Non-pigmented ciliary epithelial cell (primary cell): Measurements from ENCODE around the gene NEURL1.
"Not testable (repeated sequence)": the region's sequence is repeated elsewhere in the genome, so short reads cannot be mapped to it uniquely, and the experiment has no call there.

Experiments
- DNase-seq: peaks from one replicate; pipeline ENCODE4 v3.0.0-alpha.2; 2010; ENCODE audit warnings: low read depth

The NEURL1 gene

GRCh38 chr10:103585011-103585405, 91.5 kb downstream of the NEURL1 start:
- DNase-seq = no peak

- DNase-seq = no peak
These were observed 93.6 kb downstream of the NEURL1 start for GRCh38 chr10:103587073-103587472.

GRCh38 chr10:103589074-103589630, 95.6 kb downstream of the NEURL1 start:
- DNase-seq = no peak

GRCh38 chr10:103590060-103590459, 96.6 kb downstream of the NEURL1 start:
- no peak for DNase-seq

GRCh38 chr10:103590744-103591291, 97.3 kb downstream of the NEURL1 start:
- DNase-seq = no peak

GRCh38 chr10:103592186-103593021, 98.9 kb downstream of the NEURL1 start:
- no peak for DNase-seq

- DNase-seq = no peak
These were observed 99.6 kb downstream of the NEURL1 start for GRCh38 chr10:103593022-103593570.

GRCh38 chr10:103595933-103596726, 102.6 kb downstream of the NEURL1 start:
- DNase-seq = no peak

GRCh38 chr10:103597003-103597402, 103.5 kb downstream of the NEURL1 start:
- no peak for DNase-seq

GRCh38 chr10:103598654-103599115, 105.2 kb downstream of the NEURL1 start:
- DNase-seq = no peak

GRCh38 chr10:103599211-103599610, 105.7 kb downstream of the NEURL1 start:
- DNase-seq = no peak

- no peak for DNase-seq
These were observed 106.4 kb downstream of the NEURL1 start for GRCh38 chr10:103599907-103600306.

- DNase-seq = no peak
These were observed 106.8 kb downstream of the NEURL1 start for GRCh38 chr10:103600325-103600724.

- DNase-seq = no peak
These were observed 107.6 kb downstream of the NEURL1 start for GRCh38 chr10:103600956-103601569.

GRCh38 chr10:103602028-103602851, 108.7 kb downstream of the NEURL1 start:
- no peak for DNase-seq

- no peak for DNase-seq
These were observed 109.3 kb downstream of the NEURL1 start for GRCh38 chr10:103602852-103603155.

GRCh38 chr10:103603382-103603781, 109.9 kb downstream of the NEURL1 start:
- DNase-seq = no peak

GRCh38 chr10:103605359-103606096, 112.0 kb downstream of the NEURL1 start:
- no peak for DNase-seq

GRCh38 chr10:103606097-103606438, 112.6 kb downstream of the NEURL1 start:
- DNase-seq = not testable (repeated sequence)

- not testable (repeated sequence) for DNase-seq
These were observed 113.5 kb downstream of the NEURL1 start for GRCh38 chr10:103607051-103607450.
